WTC11 (cell line): Measurements from ENCODE around the gene TCF7. TPM values are rescaled to one million over a fixed set of nuclear protein-coding genes. Genes with fewer than 3 reads are reported as not detected.

Experiments
- ATAC-seq: fragments of 200-7000 bp; cut with Tn5 transposase; 2 replicates; pipeline ENCODE4 v1.10.0; 2021; ENCODE audit warnings: mild to moderate bottlenecking, moderate library complexity
- CTCF ChIA-PET: fragments of 300-600 bp; sonication (Branson Sonifier 250); formaldehyde crosslinking; loops from one replicate; lab custom pipeline; 2021; ENCODE audit warnings: antibody characterized with exemption; lab: Charles Lee
- POLR2A ChIA-PET: fragments of 350-600 bp; sonication (Branson Sonifier 250); formaldehyde crosslinking; loops from one replicate; lab custom pipeline; 2021; ENCODE audit warnings: antibody characterized with exemption; lab: Charles Lee
- DNase-seq: peaks from one replicate; pipeline ENCODE4 v3.0.0; 2021; ENCODE audit warnings: low spot score
- H3K27ac Mint-ChIP-seq: 2 replicates; pipeline ENCODE4 v1.8.0; 2021; ENCODE audit warnings: mixed read lengths
- H3K27me3 Mint-ChIP-seq: 2 replicates; pipeline ENCODE4 v1.8.0; 2021; ENCODE audit warnings: low read depth, mild to moderate bottlenecking, moderate library complexity, mixed read lengths
- H3K36me3 Mint-ChIP-seq: 2 replicates; pipeline ENCODE4 v1.8.0; 2021; ENCODE audit warnings: mixed read lengths
- H3K4me1 Mint-ChIP-seq: 2 replicates; pipeline ENCODE4 v1.8.0; 2022; ENCODE audit warnings: mixed read lengths
- H3K4me3 Mint-ChIP-seq: 2 replicates; pipeline ENCODE4 v1.8.0; 2021; ENCODE audit warnings: mild to moderate bottlenecking, moderate library complexity, mixed read lengths
- H3K9me3 Mint-ChIP-seq: 2 replicates; pipeline ENCODE4 v1.8.0; 2021; ENCODE audit warnings: mixed read lengths
- CDX4 ChIP-seq: fragments of 250-450 bp; sonication (Bioruptor Pico); IDR thresholded peaks from 2 replicates; pipeline ENCODE4 v1.9.0; 2021; ENCODE audit warnings: moderate library complexity, mild to moderate bottlenecking, inconsistent platforms, borderline replicate concordance
- CREB1 ChIP-seq: sonication (generic); formaldehyde crosslinking; IDR thresholded peaks from 2 replicates; pipeline ENCODE4 v1.8.0; 2023; ENCODE audit warnings: mild to moderate bottlenecking, missing genetic modification reagents
- EMX1 ChIP-seq: fragments of 250-450 bp; sonication (Bioruptor Pico); IDR thresholded peaks from 2 replicates; pipeline ENCODE4 v1.8.0; 2021; ENCODE audit warnings: mild to moderate bottlenecking
- MLX ChIP-seq: sonication (generic); formaldehyde crosslinking; IDR thresholded peaks from 2 replicates; pipeline ENCODE4 v1.8.1; 2023; ENCODE audit warnings: mild to moderate bottlenecking, missing genetic modification reagents, moderate library complexity
- NFE2L1 ChIP-seq: sonication (generic); formaldehyde crosslinking; IDR thresholded peaks from 2 replicates; pipeline ENCODE4 v1.8.1; 2023; ENCODE audit warnings: missing genetic modification reagents
- NFYB ChIP-seq: sonication (generic); formaldehyde crosslinking; conservative IDR thresholded peaks from 2 replicates; pipeline ENCODE4 v1.8.0; 2022; ENCODE audit warnings: low read depth, missing genetic modification reagents
- NR3C1 ChIP-seq: sonication (generic); formaldehyde crosslinking; conservative IDR thresholded peaks from 2 replicates; pipeline ENCODE4 v1.8.1; 2023; ENCODE audit warnings: low read depth, mild to moderate bottlenecking, missing genetic modification reagents
- TCF7 ChIP-seq: sonication (generic); formaldehyde crosslinking; IDR thresholded peaks from 2 replicates; pipeline ENCODE4 v1.8.0; 2022; ENCODE audit warnings: mild to moderate bottlenecking, low read depth, missing genetic modification reagents, moderate library complexity
- TP53 ChIP-seq: sonication (generic); formaldehyde crosslinking; IDR thresholded peaks from 2 replicates; pipeline ENCODE4 v1.8.1; 2023; ENCODE audit warnings: mild to moderate bottlenecking, missing genetic modification reagents
- ZNF232 ChIP-seq: sonication (generic); formaldehyde crosslinking; IDR thresholded peaks from 2 replicates; pipeline ENCODE4 v1.8.0; 2022; ENCODE audit warnings: mild to moderate bottlenecking, missing genetic modification reagents
- ZNF317 ChIP-seq: sonication (generic); formaldehyde crosslinking; IDR thresholded peaks from 2 replicates; pipeline ENCODE4 v1.8.1; 2023; ENCODE audit warnings: low read depth, mild to moderate bottlenecking, moderate library complexity, missing genetic modification reagents, borderline replicate concordance
- ZNF512 ChIP-seq: sonication (generic); formaldehyde crosslinking; IDR thresholded peaks from 2 replicates; pipeline ENCODE4 v1.8.1; 2022; ENCODE audit warnings: missing genetic modification reagents, borderline replicate concordance
- total RNA-seq: library from RNA; stranded (reverse); gene quantifications from 3 replicates; pipeline ENCODE4 v1.2.3, GENCODE V29; 2021
- TF ChIP-seq, protein P1 (sequence below): fragments of 200-600 bp; IDR thresholded peaks from 2 replicates; pipeline ENCODE4 v1.8.0; 2022; ENCODE audit warnings: antibody characterized with exemption
- TF ChIP-seq, protein P2 (sequence below): fragments of 250-450 bp; sonication (Bioruptor Pico); IDR thresholded peaks from 2 replicates; pipeline ENCODE4 v2.1.2; 2022; ENCODE audit warnings: mild to moderate bottlenecking, moderate library complexity
- TF ChIP-seq, protein P3 (sequence below): sonication (generic); formaldehyde crosslinking; IDR thresholded peaks from 2 replicates; pipeline ENCODE4 v1.8.1; 2022; ENCODE audit warnings: mild to moderate bottlenecking, missing genetic modification reagents, moderate library complexity, borderline replicate concordance
- TF ChIP-seq, protein P4 (sequence below): sonication (generic); formaldehyde crosslinking; conservative IDR thresholded peaks from 2 replicates; pipeline ENCODE4 v1.8.1; 2022; ENCODE audit warnings: mild to moderate bottlenecking, missing genetic modification reagents

The TCF7 gene
- total RNA-seq, 1 experiment from 2014 or later, result 11.3 TPM

DNA sequence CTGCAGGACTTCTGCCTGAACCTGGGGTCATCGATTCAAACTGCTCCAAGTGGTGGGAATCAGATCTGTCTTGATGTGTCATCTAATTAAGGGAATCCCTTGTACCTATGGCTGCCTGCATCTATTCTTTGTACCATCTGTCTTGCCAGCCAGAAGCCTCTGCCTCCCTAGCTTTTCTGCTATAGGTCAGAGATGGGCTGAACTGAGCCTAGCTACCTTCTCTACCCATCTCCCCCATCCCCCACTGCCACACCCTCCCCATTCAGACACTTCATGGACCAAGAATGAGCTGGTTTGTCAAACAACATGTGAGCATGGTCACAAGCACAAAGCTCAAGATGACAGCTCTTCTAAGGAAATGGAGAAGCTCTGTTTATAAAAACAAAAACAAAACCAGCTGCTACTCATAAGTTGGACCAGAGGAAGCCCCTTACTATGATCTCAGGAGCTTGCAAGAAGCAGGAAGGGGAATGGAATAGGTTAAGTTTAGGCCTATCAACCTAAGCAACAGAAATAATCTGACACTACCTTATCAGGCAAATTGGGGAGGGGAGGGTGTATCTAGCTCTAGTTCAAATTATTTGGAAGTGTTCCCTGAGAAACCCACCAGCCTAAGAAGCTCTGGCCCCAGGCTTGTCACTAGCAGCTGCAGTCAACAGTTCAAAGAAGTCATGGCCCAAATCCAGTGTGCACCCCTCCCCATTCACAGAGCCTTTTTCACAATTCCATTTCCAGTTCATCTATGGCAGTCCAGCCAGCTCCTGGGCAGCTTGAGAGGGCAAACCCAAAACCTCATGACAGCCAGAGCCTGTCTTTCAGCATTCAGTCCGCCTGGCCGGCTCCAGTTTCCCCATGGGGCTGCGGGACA lies 32.4 kb downstream of the TCF7 start:
- Mint-ChIP-seq H3K4me1 (no peaks in the 10 kb centered on the region), H3K9me3 (no peaks in the 10 kb centered on the region), H3K27me3 (no peaks in the 10 kb centered on the region), H3K4me3 (no peak overlapping the region), H3K36me3 (peaks cover 18% of the 10 kb centered on the region), H3K27ac (no peak overlapping the region)
- ATAC-seq (no peak), DNase-seq (no peak)
- ChIA-PET CTCF (interaction anchor here (0.7 to 5.1 kb wide), 14 partner anchors 9 to 267 kb away, joined by 3 to 46 read pairs (median 4); partner anchors contain the start of gene PPP2CA), POLR2A (interaction anchor here (0.6 kb wide), 1 partner anchor 26 kb away, joined by 9 read pairs; no protein-coding TSS in a partner anchor)
- no peak for TF ChIP-seq EMX1 (CRISPR knock-in tag)
- TF ChIP-seq CDX4 (CRISPR knock-in tag), result no peak
- TF ChIP-seq TP53 (CRISPR knock-in tag), result no peak
- TF ChIP-seq NR3C1 (CRISPR knock-in tag), result no peak
- no peak for TF ChIP-seq ZNF512 (CRISPR knock-in tag)
- TF ChIP-seq CREB1 (CRISPR knock-in tag), result no peak
- TF ChIP-seq, protein P1, sequence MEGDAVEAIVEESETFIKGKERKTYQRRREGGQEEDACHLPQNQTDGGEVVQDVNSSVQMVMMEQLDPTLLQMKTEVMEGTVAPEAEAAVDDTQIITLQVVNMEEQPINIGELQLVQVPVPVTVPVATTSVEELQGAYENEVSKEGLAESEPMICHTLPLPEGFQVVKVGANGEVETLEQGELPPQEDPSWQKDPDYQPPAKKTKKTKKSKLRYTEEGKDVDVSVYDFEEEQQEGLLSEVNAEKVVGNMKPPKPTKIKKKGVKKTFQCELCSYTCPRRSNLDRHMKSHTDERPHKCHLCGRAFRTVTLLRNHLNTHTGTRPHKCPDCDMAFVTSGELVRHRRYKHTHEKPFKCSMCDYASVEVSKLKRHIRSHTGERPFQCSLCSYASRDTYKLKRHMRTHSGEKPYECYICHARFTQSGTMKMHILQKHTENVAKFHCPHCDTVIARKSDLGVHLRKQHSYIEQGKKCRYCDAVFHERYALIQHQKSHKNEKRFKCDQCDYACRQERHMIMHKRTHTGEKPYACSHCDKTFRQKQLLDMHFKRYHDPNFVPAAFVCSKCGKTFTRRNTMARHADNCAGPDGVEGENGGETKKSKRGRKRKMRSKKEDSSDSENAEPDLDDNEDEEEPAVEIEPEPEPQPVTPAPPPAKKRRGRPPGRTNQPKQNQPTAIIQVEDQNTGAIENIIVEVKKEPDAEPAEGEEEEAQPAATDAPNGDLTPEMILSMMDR, result no peak
- no peak for TF ChIP-seq NFE2L1 (CRISPR knock-in tag)

DNA sequence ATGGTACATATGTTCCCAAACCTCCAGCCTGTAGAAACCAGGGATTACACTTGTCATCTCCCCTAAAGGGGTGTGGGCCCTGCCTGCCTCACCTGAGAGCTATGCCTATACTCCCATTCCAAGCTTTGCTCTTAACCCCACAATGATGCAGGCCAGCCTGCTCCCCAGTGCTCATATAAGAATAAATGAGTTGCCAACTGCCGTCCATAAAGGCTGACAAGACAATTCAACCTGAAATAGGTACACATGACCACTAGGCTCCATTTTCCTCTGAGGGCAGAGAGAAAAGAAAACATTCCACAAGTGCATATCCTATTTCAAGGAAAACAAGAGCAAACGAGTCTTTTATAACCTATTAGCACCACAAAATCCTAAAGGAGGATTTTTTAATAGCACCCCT lies 33.8 kb downstream of the TCF7 start:
- no peaks in the 10 kb centered on the region for H3K27me3 Mint-ChIP-seq
- TF ChIP-seq MLX (CRISPR knock-in tag) (no peak), TCF7 (CRISPR knock-in tag) (no peak), ZNF232 (CRISPR knock-in tag) (no peak), NFYB (no peak), ZNF317 (no peak)
- TF ChIP-seq, protein P2, sequence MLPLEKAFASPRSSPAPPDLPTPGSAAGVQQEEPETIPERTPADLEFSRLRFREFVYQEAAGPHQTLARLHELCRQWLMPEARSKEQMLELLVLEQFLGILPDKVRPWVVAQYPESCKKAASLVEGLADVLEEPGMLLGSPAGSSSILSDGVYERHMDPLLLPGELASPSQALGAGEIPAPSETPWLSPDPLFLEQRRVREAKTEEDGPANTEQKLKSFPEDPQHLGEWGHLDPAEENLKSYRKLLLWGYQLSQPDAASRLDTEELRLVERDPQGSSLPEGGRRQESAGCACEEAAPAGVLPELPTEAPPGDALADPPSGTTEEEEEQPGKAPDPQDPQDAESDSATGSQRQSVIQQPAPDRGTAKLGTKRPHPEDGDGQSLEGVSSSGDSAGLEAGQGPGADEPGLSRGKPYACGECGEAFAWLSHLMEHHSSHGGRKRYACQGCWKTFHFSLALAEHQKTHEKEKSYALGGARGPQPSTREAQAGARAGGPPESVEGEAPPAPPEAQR (CRISPR knock-in tag), result no peak
- TF ChIP-seq, protein P3, sequence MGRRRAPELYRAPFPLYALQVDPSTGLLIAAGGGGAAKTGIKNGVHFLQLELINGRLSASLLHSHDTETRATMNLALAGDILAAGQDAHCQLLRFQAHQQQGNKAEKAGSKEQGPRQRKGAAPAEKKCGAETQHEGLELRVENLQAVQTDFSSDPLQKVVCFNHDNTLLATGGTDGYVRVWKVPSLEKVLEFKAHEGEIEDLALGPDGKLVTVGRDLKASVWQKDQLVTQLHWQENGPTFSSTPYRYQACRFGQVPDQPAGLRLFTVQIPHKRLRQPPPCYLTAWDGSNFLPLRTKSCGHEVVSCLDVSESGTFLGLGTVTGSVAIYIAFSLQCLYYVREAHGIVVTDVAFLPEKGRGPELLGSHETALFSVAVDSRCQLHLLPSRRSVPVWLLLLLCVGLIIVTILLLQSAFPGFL (CRISPR knock-in tag), result no peak
- TF ChIP-seq, protein P4, sequence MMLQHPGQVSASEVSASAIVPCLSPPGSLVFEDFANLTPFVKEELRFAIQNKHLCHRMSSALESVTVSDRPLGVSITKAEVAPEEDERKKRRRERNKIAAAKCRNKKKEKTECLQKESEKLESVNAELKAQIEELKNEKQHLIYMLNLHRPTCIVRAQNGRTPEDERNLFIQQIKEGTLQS (CRISPR knock-in tag), result no peak
- H3K4me1 Mint-ChIP-seq, result no peaks in the 10 kb centered on the region
- ChIA-PET CTCF (interaction anchor here (0.6 to 5.1 kb wide), 3 partner anchors 104 to 1137 kb away, joined by 3 to 46 read pairs (median 5); no protein-coding TSS in a partner anchor), POLR2A (interaction anchor here (0.7 kb wide), 1 partner anchor 38 kb away, joined by 9 read pairs; no protein-coding TSS in a partner anchor)
- no peak for ATAC-seq
- peaks cover 29% of the 10 kb centered on the region for H3K36me3 Mint-ChIP-seq
- no peaks in the 10 kb centered on the region for H3K9me3 Mint-ChIP-seq
- H3K4me3 Mint-ChIP-seq, result no peak overlapping the region
- no peak for DNase-seq
- H3K27ac Mint-ChIP-seq, result peak overlapping the region; percentile 60
